GM23338 (cell line): ENCODE data around the gene NKD1. TPM values are rescaled to one million over a fixed set of nuclear protein-coding genes. Genes with fewer than 3 reads are reported as not detected.

Experiments used
- JUNB ChIP-seq: IDR thresholded peaks from one replicate; pipeline ENCODE4 v1.6.1; 2016; ENCODE audit warnings: antibody characterized with exemption; ENCODE audit not compliant: unreplicated experiment
- NANOG ChIP-seq: IDR thresholded peaks from 2 replicates; pipeline ENCODE4 v1.6.1; 2016; ENCODE audit warnings: antibody characterized with exemption, borderline replicate concordance
- POLR2AphosphoS5 ChIP-seq: IDR thresholded peaks from 2 replicates; pipeline ENCODE4 v1.6.1; 2016; ENCODE audit warnings: antibody characterized with exemption, low read depth
- STAT1 ChIP-seq: IDR thresholded peaks from one replicate; pipeline ENCODE4 v1.6.1; 2016; ENCODE audit warnings: antibody characterized with exemption; ENCODE audit not compliant: unreplicated experiment
- ZNF114 ChIP-seq: fragments of 250-450 bp; sonication (Bioruptor Pico); IDR thresholded peaks from 2 replicates; pipeline ENCODE4 v1.5.0; 2020; ENCODE audit warnings: mild to moderate bottlenecking, moderate library complexity
- ZNF331 ChIP-seq: fragments of 250-450 bp; sonication (Bioruptor Pico); IDR thresholded peaks from 2 replicates; pipeline ENCODE4 v1.5.0; 2020; ENCODE audit warnings: low read depth, mild to moderate bottlenecking, moderate library complexity
- polyA plus RNA-seq: library from polyadenylated mRNA; unstranded; fragments of >200 nt; fragmentation: Nextera tagmentation; extraction: Ambion mirVana; gene quantifications from 2 replicates; pipeline ENCODE4 v1.2.1, GENCODE V29; 2016
- total RNA-seq: library from RNA; depleted of rRNA; stranded (reverse); fragments of >200 nt; shearing (Covaris generic); gene quantifications from 2 replicates; pipeline ENCODE4 v1.2.3, GENCODE V29; 2014
- TF ChIP-seq, protein P1 (sequence below): fragments of 250-450 bp; sonication (Bioruptor Pico); IDR thresholded peaks from 2 replicates; pipeline ENCODE4 v1.5.0; 2020; ENCODE audit warnings: mild to moderate bottlenecking, moderate library complexity
- TF ChIP-seq, protein P2 (sequence below): IDR thresholded peaks from one replicate; pipeline ENCODE4 v1.6.1; 2018; ENCODE audit warnings: antibody characterized with exemption; ENCODE audit not compliant: unreplicated experiment
- TF ChIP-seq, protein P3 (sequence below): IDR thresholded peaks from 2 replicates; pipeline ENCODE4 v1.6.1; 2016; ENCODE audit warnings: antibody characterized with exemption

Gene NKD1
- total and polyA plus RNA-seq, 2 experiments from 2014 or later: 2.1 to 2.3 TPM

DNA sequence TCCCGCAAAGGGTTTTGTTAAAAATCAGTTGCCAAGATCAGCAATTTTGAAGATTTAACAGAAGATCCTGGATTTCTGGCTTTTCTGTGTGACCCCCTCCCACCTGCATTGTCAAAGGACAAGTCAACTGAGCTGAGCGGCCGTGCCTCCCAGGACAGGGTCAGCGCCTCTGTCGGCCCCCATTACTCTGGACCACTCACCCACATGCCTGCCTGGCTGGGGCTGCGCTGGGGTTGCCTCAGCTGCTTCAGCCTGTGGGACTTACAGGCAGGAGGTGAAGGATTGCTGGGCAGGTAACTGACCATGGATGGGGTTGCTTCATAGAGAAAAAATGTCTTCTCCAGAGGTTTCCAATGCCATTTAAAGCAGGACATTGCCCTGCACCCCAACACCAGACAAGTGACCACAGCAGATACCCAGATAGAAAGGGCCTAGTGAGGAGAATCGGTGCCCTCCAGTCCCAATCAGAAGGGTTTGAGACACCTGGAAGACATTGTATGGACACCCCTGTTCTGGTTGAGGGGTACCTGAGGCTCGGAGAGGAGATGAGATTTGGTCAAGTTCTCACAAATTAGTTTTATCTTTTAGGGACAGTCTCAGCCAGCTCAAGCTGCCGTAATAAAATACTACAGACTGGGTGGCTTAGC is 80.1 kb downstream of the NKD1 start (continued):
- TF ChIP-seq, protein P1, sequence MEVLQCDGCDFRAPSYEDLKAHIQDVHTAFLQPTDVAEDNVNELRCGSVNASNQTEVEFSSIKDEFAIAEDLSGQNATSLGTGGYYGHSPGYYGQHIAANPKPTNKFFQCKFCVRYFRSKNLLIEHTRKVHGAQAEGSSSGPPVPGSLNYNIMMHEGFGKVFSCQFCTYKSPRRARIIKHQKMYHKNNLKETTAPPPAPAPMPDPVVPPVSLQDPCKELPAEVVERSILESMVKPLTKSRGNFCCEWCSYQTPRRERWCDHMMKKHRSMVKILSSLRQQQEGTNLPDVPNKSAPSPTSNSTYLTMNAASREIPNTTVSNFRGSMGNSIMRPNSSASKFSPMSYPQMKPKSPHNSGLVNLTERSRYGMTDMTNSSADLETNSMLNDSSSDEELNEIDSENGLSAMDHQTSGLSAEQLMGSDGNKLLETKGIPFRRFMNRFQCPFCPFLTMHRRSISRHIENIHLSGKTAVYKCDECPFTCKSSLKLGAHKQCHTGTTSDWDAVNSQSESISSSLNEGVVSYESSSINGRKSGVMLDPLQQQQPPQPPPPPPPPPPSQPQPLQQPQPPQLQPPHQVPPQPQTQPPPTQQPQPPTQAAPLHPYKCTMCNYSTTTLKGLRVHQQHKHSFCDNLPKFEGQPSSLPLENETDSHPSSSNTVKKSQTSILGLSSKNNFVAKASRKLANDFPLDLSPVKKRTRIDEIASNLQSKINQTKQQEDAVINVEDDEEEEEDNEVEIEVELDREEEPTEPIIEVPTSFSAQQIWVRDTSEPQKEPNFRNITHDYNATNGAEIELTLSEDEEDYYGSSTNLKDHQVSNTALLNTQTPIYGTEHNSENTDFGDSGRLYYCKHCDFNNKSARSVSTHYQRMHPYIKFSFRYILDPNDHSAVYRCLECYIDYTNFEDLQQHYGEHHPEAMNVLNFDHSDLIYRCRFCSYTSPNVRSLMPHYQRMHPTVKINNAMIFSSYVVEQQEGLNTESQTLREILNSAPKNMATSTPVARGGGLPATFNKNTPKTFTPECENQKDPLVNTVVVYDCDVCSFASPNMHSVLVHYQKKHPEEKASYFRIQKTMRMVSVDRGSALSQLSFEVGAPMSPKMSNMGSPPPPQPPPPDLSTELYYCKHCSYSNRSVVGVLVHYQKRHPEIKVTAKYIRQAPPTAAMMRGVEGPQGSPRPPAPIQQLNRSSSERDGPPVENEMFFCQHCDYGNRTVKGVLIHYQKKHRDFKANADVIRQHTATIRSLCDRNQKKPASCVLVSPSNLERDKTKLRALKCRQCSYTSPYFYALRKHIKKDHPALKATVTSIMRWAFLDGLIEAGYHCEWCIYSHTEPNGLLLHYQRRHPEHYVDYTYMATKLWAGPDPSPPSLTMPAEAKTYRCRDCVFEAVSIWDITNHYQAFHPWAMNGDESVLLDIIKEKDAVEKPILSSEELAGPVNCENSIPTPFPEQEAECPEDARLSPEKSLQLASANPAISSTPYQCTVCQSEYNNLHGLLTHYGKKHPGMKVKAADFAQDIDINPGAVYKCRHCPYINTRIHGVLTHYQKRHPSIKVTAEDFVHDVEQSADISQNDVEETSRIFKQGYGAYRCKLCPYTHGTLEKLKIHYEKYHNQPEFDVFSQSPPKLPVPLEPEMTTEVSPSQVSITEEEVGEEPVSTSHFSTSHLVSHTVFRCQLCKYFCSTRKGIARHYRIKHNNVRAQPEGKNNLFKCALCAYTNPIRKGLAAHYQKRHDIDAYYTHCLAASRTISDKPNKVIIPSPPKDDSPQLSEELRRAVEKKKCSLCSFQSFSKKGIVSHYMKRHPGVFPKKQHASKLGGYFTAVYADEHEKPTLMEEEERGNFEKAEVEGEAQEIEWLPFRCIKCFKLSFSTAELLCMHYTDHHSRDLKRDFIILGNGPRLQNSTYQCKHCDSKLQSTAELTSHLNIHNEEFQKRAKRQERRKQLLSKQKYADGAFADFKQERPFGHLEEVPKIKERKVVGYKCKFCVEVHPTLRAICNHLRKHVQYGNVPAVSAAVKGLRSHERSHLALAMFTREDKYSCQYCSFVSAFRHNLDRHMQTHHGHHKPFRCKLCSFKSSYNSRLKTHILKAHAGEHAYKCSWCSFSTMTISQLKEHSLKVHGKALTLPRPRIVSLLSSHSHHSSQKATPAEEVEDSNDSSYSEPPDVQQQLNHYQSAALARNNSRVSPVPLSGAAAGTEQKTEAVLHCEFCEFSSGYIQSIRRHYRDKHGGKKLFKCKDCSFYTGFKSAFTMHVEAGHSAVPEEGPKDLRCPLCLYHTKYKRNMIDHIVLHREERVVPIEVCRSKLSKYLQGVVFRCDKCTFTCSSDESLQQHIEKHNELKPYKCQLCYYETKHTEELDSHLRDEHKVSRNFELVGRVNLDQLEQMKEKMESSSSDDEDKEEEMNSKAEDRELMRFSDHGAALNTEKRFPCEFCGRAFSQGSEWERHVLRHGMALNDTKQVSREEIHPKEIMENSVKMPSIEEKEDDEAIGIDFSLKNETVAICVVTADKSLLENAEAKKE (CRISPR knock-in tag): no peak
- no peak for TF ChIP-seq NANOG
- no peak for TF ChIP-seq POLR2AphosphoS5
- no peak for TF ChIP-seq ZNF114
- no peak for TF ChIP-seq JUNB
- TF ChIP-seq, protein P2, sequence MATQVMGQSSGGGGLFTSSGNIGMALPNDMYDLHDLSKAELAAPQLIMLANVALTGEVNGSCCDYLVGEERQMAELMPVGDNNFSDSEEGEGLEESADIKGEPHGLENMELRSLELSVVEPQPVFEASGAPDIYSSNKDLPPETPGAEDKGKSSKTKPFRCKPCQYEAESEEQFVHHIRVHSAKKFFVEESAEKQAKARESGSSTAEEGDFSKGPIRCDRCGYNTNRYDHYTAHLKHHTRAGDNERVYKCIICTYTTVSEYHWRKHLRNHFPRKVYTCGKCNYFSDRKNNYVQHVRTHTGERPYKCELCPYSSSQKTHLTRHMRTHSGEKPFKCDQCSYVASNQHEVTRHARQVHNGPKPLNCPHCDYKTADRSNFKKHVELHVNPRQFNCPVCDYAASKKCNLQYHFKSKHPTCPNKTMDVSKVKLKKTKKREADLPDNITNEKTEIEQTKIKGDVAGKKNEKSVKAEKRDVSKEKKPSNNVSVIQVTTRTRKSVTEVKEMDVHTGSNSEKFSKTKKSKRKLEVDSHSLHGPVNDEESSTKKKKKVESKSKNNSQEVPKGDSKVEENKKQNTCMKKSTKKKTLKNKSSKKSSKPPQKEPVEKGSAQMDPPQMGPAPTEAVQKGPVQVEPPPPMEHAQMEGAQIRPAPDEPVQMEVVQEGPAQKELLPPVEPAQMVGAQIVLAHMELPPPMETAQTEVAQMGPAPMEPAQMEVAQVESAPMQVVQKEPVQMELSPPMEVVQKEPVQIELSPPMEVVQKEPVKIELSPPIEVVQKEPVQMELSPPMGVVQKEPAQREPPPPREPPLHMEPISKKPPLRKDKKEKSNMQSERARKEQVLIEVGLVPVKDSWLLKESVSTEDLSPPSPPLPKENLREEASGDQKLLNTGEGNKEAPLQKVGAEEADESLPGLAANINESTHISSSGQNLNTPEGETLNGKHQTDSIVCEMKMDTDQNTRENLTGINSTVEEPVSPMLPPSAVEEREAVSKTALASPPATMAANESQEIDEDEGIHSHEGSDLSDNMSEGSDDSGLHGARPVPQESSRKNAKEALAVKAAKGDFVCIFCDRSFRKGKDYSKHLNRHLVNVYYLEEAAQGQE: no peak
- TF ChIP-seq ZNF331: no peak
- TF ChIP-seq STAT1: no peak
- TF ChIP-seq, protein P3, sequence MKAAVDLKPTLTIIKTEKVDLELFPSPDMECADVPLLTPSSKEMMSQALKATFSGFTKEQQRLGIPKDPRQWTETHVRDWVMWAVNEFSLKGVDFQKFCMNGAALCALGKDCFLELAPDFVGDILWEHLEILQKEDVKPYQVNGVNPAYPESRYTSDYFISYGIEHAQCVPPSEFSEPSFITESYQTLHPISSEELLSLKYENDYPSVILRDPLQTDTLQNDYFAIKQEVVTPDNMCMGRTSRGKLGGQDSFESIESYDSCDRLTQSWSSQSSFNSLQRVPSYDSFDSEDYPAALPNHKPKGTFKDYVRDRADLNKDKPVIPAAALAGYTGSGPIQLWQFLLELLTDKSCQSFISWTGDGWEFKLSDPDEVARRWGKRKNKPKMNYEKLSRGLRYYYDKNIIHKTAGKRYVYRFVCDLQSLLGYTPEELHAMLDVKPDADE: no peak
